Stimulated activated CD4-positive, alpha-beta T cell treated with anti-CD3 and anti-CD28 coated beads, Interleukin-4, amount 100 ng/mL, for 24 hours (primary cell): ENCODE data around the gene EXT2.

Source experiments
- DNase-seq: peaks from one replicate; pipeline ENCODE4 v3.0.0-alpha.2; 2020

The EXT2 gene

DNA sequence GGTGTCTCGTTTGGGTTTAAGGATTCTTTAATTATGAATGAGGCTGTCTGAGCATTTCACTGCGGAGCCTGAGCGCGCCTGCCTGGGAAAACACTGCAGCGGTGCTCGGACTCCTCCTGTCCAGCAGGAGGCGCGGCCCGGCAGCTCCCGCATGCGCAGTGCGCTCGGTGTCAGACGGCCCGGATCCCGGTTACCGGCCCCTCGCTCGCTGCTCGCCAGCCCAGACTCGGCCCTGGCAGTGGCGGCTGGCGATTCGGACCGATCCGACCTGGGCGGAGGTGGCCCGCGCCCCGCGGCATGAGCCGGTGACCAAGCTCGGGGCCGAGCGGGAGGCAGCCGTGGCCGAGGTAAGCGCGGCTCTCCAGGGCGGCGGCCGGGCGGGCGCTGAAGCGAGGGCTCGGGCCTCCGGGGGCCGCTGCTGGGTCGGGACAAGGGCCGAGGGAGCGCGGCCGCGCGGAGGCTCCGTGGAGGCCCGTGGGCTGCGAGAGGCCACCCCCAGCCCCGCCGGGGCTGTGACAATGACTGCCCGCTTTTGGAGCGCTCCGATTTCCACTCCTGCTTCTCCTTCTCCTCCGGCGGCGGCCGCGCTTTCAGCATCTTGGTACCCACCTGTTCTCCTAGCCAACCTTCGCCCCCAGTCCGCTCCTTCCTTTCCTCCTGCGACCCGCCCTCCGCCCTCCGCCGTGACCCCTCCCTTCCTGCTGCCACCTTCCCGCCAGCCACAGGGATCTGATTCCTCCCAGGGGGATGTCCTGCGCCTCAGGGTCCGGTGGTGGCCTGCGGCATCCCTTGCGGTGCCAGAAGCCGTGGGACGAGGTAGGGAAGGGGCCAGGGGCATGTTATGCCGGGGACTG is at the start of gene EXT2:
Gene EXT2, plus strand, starts transcription at position 173 of the 854 bp plus-strand sequence. CDS start 12,035 bp downstream, outside the sequence.
- peak; percentile 88 for DNase-seq

DNA sequence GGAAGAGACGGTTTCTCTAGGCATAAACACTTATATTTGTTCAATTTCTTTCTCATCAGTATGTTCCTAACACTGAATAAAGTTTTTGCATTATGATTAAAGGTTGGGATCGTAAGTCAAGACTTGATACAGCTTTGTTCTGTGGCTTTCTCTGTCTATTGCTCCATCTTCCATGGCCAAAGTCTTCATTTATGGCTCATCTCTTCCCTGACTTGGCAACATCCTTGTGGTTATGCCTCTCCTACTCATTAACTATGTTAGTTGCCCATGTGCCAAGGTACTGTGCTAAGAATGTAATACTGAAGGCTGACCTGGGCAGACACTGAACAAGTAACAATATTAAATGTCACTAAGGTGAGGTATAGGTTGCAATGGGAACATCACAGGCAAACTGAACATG is 49.3 kb upstream of the EXT2 start:
- DNase-seq, result no peak

DNA sequence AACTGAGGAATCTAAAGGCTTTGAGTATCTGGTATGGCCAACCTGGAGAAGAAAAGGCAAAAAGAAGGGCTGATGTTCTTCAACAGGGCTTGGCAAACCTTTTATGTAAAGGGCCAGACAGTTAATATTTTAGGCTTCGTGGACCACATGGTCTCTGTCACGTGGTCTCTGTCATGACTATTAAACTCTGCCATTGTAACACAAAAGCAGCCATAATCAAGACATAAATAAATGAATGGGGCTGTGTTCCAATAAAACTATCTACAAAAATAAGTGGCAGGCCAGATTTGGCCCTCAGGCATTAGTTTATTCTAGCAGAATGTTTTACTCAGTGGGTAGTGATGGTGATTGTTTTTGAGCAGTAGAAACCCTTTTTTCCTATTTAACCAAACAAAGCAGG is 48.2 kb upstream of the EXT2 start:
- DNase-seq, result no peak

DNA sequence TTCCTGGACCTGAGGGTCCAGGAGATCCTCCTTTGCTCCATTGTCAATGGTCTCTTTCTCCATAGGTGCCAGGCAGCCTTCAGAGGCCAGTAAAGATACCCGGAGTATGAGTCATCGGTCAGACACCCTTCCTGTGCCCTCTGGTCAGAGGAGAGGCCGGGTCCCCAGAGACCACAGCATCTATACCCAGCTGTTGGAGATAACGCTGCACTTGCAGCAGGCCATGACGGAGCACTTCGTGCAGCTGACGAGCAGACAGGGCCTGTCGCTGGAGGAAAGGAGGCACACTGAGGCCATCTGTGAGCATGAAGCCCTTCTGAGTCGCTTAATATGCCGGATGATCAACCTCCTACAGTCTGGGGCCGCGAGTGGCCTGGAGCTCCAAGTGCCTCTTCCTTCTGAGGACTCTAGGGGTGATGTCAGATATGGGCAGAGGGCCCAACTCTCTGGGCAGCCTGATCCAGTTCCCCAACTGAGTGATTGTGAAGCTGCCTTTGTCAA is 47.5 kb upstream of the EXT2 start, which contains the start of gene ACCSL:
Gene ACCSL, plus strand, starts transcription at position 51 of the 501 bp plus-strand sequence. Its CDS starts 56 bp downstream, at position 107.
- no peak for DNase-seq

DNA sequence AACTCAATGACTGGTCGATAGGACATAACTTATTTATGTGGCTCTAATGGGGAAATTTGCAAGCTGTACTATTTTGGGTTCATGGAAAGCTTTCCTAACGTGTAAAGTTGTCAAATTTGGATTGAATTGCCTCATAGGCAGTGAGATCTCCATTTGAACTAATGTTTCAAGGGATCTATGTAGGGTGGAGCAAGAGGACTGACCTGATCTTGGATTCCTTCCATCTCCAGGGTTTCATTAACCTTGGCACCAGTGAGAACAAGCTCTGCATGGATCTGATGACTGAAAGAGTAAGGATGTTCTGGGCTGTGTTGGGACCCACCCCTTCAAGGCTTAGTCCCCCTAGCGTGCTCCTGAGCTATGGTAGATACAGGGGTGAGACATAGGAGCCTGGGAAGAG is 45.6 kb upstream of the EXT2 start:
- DNase-seq, result no peak

DNA sequence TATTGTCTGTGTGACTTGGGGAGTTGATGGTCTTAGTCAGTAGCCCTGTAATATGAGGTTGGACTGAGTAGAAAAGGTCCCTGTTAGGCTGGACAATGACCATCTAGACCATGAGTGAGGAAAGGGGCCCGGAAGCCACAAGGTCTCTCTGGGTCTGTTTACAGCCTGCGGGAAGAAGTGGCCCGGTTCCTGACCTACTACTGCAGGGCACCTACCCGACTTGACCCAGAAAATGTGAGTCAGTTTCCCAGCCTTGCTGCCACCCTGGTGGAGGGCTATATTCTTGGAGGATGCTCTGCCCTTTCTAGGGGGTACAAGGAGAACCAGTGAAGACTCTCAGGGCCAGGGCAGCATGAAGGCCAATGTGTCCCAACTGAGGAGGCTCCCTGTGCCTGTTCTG is 44.3 kb upstream of the EXT2 start:
- no peak for DNase-seq

DNA sequence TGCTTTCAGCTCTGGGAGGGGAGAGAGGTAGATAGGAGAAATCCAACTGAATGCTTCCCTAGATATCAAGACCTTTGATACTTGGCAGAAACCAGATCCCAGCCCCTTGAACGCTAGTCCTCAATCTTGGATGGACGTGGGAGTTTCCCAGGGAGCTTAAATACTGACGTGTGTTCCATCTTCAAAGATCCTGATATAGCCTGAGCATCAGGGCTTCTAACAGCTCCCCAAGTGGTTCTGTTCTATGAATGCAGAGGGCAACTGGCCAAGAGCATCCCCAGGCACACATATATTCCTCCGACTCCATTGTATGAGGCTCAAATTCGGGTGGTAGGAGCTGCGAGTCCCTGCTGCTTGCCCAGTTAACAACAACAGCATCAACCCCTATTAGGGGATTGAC is 38.1 kb upstream of the EXT2 start:
- no peak for DNase-seq

DNA sequence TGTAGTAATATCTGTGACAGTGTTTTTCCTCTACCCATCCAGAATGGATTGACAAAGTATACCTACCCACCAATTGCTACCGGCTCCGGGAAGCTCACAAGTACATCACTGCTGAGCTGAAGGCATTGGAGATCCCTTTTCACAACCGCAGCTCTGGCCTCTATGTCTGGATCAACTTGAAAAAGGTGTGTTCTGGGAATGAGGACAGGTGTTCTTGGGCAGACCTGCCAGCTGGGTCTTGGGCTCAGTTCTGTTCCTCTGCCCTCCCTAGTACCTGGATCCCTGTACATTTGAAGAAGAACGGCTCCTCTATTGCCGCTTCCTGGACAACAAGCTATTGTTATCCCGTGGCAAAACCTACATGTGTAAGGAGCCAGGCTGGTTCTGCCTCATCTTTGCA is 37.2 kb upstream of the EXT2 start:
- no peak for DNase-seq

DNA sequence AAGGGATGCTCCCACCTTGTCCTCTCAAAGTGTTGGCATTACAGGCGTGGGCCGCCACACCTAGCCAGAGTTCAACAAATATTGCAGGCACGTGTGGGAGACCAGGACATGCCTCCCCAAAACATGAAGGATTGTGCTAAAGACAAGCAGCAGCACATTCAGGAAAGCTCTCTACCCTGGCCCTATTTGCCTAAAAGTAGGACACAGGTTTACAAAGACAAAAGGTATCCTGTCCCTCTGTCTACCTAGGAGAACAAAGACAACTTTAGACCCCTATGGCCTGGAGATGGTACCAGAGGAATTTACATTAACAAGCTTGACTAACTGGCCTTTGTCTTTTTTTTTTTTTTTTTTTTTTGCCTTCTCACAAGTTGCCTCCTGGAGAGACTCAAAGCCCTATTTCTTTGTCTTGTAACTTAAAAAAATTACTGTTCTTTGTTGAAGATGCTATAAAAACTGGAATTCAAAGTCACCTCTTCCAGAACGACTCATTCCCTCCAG is 30.3 kb upstream of the EXT2 start:
- DNase-seq, result no peak

DNA sequence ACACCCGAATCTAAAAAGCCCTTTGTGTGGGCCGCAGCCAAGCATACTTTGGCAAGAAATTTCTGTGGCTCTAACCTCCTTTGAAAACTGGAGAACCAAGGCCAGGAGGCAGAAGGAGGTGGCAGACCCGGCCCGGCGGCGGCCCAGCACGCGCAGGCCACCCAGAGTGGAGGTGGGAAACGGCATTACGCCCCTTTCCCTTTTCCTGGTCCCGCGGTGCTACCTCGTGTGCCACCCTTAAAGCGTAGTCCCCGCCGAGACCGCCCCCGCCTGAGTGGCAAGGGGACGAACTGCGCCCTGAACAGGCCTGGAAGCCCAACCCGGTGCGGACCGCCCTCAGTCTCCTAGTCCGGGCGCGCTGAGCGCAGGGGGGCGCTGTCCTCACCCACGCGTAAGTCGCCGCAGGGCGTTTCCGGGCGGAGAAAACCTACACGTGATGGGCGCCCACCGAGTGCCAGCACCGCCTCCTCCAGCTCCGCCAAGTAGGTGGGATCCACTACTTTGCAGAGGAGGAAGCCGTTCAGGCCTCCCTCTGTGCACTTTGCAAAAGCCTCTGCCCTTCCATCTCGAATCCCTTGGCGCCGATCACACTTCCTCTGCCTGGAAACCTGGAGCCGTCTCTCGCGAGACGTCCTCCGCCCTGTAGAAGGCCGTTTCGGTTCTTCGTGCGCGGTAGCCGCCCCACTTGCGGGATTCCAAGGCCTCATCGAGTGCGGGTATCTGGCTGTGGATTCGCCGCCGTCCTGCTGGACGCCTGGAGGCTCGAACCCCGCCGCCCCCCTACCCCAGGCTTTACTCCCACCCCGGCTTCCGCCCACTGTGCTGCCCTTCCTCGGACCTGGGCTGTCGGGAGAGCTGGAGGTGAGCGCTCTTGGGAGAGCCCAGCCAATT is 29.4 kb upstream of the EXT2 start, which contains the start of gene ACCS:
Gene ACCS, plus strand, starts transcription at position 430 of the 891 bp plus-strand sequence. CDS start 1,358 bp downstream, outside the sequence.
- peak; percentile 84 for DNase-seq

DNA sequence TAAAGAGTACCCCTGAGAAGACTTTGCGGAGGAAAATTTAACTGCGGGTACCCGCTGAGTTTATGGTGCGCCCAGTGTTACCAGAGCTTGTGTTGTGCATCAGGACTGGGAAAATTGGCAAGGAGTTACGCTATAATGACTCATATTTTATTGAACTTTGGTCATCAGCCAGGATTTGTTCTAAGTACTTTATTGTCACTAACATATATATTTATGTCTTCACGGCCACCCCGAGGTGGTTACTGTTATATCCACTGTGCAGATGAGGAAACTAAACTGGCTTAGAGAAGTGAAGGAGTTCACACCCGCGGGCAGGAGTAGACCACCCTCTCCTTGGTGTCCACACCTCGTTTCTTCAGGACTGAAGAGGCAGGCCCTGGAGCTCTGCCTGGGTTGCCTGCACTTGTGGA is 28.7 kb upstream of the EXT2 start:
- DNase-seq, result no peak

DNA sequence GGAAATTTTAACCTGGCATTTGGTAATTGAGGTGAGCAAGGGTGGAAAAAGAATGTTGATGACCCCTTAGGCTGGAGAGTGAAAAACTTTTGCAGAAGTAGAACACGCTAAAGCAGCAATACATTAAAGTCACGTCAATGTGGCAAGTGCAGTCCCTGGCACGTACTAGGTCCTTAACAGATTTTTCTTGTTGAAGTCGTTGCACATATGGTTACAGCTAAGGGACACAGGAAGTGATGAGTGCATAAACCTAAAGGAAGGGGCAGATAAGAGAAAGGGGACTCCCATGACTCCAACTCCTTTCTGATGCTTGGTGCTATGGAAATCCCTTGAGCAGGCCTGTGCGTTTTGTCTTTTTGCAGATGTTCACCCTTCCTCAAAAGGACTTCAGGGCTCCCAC is 28.2 kb upstream of the EXT2 start:
- DNase-seq, result no peak

DNA sequence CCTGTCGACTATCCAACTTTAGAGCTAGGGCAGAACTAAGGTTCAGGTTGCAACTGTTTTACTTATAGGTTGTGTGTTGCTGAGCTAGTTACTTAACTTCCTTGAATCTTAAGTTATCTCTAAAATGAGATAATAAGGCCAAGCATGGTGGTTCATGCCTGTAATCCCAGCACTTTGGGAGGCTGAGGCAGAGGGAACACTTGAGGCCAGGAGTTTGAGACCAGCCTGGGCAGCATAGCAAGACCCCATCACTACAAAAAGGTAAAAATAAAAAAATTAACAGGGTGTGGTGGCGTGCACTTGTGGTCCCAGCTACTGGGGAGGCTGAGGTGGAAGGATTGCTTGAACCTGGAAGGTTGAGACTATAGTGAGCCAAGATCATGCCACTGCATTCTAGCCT is 27.3 kb upstream of the EXT2 start:
- DNase-seq, result no peak

DNA sequence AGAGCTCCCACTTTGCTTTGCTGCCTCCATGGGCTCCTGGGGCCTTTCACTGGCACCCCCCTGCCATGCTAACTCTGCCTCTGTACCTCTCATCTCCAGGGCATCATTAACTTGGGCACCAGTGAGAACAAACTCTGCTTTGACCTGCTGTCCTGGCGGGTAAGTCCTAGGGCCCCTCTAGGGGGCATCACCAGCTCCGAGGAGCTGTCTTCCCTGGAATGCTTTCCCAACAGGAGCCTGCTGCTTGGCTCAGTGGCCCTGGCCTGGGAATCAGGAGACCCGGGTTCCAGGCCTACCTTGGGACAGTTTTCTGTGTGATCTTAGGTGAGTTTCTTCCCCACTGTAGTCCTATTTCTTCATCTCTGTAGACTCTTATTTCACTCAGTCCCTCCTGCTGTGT is 24.3 kb upstream of the EXT2 start:
- DNase-seq, result no peak

DNA sequence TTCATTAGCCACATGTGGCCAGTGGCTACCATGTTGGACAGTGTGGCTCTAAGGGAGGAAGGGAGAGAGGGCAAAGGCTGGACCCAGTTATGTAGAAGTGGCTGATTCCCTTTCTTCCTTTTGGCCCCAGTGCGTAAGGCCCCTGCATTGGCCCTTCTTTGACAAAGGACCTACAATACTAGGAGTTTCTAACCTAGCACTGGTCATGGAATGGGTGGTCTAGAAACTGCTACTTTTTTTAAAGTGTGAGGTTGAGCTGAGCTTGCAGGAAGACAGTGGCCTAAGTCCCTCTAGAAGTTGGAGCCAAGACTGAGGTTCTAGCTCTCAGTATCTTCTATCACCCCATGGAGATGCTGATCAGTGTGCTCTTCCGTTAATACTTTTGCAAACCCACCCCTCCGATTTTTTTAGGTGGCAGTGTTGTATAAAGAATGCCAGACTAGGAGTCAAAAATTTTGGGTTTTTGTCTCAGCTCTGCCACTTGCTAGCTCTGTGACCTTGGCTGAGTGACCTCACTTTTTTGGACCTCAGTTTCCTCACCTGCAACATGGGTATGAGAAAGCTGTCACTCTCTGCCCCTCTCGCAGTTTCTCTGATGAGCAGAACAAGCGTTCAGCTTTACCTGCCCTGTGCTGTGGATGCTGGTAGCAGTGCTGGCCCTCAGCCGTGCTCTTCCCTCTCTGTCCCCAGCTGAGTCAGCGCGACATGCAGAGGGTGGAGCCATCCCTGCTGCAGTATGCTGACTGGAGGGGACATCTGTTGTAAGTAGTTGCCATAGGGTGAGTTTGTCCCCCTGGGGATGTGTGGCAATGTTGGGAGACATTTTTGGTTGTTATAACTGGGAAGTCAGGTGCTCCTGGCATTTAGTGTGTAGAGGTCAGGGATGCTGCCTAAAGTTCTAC is 22.5 kb upstream of the EXT2 start:
- DNase-seq, result no peak

DNA sequence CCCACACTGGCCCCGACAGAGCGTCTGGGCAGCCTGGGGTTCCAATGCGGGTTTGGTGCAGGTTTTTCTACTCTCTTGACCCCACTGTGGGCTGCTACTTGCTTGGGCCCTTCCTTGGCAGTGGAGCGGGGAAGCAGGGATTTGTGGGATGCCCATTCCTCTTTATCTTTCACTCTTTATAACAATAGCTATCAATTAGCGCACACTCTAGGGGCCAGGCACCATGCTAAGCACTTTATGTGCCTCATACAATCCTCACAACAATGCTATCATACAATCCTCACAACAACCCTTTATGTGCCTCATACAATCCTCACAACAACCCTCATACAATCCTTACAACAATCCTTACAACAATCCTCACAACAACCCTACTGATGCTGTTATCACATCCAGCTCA is 16.7 kb upstream of the EXT2 start:
- no peak for DNase-seq

DNA sequence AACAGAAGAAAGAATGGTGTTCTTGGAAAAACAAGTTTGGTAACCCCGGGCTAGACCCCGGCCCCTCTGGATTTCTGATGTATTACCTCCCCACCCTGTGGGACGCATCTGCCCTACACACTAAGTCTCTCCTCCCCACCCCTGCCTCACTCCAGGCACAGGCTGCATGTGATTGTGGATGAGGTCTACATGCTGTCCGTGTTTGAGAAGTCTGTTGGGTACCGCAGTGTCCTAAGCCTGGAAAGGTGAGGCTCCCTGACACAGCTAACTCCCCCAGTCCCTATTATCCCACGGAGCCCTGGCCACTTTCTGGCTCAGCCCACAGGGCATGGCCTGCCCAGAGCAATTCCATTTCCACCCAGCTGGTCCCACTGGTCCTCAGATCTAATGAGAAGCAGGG is 16.1 kb upstream of the EXT2 start:
- DNase-seq, result no peak

DNA sequence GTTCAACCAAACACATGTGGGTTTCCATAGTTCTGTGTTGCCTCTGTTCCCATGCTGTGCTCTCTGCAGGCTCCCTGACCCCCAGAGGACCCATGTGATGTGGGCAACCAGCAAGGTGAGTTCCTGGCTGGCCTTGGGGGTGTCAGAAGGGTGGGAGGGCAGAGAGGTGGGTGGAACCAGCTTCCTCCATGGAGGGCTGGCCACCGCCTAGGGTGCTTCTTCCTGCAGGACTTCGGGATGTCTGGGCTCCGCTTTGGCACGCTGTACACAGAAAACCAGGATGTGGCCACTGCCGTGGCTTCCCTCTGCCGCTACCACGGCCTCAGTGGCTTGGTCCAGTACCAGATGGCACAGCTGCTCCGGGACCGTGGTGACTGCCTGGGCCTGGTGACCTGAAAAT is 14.5 kb upstream of the EXT2 start:
- DNase-seq, result no peak

DNA sequence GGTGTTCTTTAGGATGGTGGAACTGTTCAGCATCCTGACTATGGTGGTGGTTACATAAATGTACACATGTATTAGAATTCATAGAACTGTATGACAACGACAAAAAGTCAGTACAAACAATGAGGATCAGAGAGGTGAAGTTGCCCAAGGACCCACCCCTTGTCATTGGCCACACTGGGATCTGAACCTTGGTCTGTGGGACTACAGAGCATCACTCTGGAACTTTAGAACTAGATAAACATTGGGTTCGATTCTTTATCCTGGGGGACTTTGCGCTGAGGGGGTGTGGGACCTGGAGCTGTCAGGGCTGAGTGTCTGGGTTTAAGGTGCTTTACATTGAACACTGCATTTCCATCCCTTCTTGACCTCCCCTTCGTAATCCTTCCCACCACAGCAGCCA is 12.8 kb upstream of the EXT2 start:
- DNase-seq, result no peak

DNA sequence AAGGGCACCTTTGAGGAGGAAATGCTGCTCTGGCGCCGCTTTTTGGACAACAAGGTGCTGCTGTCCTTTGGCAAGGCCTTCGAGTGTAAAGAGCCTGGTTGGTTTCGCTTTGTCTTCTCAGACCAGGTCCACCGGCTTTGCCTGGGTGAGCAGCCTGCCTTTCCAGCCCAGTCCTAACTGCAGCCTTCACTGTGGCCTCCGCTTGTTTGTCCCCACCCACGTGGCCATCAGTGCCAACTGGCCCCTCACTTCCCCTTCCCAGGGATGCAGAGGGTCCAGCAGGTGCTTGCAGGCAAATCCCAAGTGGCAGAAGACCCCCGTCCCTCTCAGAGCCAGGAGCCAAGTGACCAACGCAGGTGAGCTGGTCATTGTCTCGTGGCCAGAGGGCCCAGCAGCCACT is 12.0 kb upstream of the EXT2 start:
- DNase-seq, result no peak

DNA sequence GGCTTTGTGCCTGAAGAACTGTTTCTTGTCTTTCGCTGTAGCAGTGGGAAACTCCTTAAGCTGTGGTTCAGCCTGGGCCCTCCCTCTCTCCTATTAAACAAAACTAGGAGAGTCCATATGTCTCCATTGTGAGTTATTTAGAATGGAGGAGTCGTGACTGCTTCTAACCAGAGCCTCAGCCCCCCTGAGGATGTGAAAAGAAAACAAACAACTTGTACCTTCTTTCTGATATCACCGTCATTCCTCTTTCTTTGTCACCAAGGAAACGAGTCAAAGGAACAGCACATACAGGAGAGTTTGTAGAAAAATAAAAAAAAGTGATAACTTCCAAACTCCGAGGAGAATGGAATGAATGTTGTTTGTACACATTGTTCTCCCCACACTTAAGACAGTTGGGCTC is 11.6 kb upstream of the EXT2 start:
- no peak for DNase-seq

DNA sequence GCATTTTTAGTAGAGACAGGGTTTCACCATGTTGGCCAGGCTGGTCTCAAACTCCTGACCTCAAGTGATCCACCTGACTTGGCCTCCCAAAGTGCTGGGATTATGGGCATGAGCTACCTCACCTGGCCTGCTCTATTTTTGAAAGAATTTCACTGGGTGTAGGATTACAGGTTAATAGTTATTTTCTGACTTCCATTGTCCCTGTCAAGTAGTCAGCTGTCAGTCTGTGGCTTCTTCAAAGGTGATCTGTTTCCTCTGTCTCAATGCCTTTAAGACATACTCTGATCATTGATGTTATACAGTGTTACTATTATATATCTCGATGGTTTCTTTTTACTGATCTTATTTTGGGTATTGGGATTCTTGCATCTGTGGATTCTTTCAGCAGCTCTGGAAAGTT is 10.1 kb upstream of the EXT2 start:
- no peak for DNase-seq
